ENCODE data around the gene MSH2. TPM values are rescaled to one million over a fixed set of nuclear protein-coding genes. Genes with fewer than 3 reads are reported as not detected.

MSH2 gene
- total and polyA plus RNA-seq, 2 experiments from 2014 or later: 20.8 to 27.7 TPM

DNA sequence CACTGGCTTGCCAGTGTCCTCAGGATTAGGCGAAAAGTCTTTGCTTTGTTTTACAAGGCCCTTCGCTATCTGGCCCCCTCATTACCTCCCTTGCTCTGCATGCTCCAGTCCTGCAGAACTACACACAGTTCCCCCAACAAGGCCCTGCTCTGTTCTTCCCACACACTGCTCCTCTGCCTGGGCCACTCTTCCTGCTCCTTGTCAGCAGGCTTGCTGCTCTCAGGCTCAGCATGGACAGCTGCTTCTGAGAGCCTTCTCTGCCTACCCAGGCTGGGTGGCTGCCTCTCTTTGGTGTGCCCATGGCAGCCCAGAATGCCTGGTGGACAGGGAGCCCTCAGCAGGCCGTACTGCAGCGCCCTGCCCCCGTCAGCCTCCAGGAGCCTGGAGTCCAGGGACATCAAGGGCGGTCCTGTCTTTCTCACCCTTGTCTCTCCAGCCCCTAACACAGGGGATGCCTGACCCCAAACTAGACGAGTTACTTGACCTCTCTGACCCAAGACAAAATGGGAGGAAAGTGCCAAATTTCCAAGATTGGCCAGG is 111.1 kb downstream of the MSH2 start:
- Histone ChIP-seq H2AFZ (no peak overlapping the region), H3K9me3 (ENCODE audit: low read depth) (no peaks in the 10 kb centered on the region), H4K20me1 (ENCODE audit: insufficient read depth, poor library complexity, severe bottlenecking) (no peaks in the 10 kb centered on the region), H3K4me3 (no peak overlapping the region), H3K79me2 (no peaks in the 10 kb centered on the region), H3K27me3 (no peaks in the 10 kb centered on the region), H3K4me2 (no peak overlapping the region), H3K4me1 (ENCODE audit: insufficient read depth) (no peaks in the 10 kb centered on the region), H3K27ac (no peak overlapping the region), H3K36me3 (replicated peaks; ENCODE audit: insufficient read depth, low read depth) (no peaks in the 10 kb centered on the region), H3K9me2 (replicated peaks; ENCODE audit: insufficient read depth) (no peaks in the 10 kb centered on the region)
- 81% methylated on average over 7 of the region's 7 CpGs for WGBS (ENCODE audit: low lambda C conversion rate, missing lambda C conversion rate)
- DNase-seq (ENCODE audit: low spot score): no peak
- TF ChIP-seq, protein P1, sequence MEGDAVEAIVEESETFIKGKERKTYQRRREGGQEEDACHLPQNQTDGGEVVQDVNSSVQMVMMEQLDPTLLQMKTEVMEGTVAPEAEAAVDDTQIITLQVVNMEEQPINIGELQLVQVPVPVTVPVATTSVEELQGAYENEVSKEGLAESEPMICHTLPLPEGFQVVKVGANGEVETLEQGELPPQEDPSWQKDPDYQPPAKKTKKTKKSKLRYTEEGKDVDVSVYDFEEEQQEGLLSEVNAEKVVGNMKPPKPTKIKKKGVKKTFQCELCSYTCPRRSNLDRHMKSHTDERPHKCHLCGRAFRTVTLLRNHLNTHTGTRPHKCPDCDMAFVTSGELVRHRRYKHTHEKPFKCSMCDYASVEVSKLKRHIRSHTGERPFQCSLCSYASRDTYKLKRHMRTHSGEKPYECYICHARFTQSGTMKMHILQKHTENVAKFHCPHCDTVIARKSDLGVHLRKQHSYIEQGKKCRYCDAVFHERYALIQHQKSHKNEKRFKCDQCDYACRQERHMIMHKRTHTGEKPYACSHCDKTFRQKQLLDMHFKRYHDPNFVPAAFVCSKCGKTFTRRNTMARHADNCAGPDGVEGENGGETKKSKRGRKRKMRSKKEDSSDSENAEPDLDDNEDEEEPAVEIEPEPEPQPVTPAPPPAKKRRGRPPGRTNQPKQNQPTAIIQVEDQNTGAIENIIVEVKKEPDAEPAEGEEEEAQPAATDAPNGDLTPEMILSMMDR (IDR thresholded peaks at IDR 0.05; ENCODE audit: poor library complexity): no peak
- no peak for TF ChIP-seq EZH2 (IDR thresholded peaks at IDR 0.05; ENCODE audit: borderline replicate concordance)
- TF ChIP-seq EZH2phosphoT487 (IDR thresholded peaks at IDR 0.05; ENCODE audit: low read depth, severe bottlenecking, unreplicated experiment): no peak

DNA sequence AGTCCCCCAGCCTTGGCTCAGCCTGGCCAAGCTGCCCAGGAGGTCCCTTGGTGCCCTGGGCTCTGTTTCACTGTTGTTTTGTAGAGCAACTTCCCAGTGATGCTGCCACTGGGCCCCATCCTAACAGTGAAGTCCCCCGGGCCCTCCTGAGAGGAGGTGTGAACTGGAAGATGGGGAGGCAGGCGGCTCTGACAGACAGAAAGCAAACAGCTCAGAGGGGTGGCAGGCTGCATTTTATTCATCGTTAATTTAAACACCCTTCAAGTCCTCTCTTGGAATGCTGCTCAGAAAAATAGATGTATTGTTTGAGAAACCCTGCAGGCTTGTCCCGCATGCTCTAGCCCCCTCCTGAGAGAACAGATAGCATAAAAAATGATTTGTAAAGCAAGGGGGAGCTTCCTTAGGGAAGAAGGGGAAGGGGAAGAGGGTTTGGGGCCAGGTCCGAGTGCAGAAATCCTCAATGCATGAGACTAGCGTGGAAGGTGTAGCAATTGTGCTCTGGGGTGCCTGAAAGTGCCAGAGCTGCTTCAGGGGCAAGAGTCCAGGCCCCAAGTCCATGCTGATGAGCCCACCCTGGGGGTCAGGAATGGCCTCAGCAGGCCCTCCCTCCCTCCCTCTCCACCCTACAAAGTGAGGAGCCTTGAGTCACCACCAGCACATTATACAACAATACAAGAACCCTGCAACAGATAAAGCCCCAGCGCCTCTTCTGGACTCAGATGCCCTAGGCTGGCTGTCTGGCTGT is 113.6 kb downstream of the MSH2 start:
- no peaks in the 10 kb centered on the region for H3K79me2 ChIP-seq
- H3K27ac ChIP-seq: no peak overlapping the region
- no peak overlapping the region for H3K4me2 ChIP-seq
- H3K36me3 ChIP-seq (replicated peaks; ENCODE audit: insufficient read depth, low read depth): no peaks in the 10 kb centered on the region
- TF ChIP-seq EZH2phosphoT487 (IDR thresholded peaks at IDR 0.05; ENCODE audit: low read depth, severe bottlenecking, unreplicated experiment) (no peak), EZH2 (IDR thresholded peaks at IDR 0.05; ENCODE audit: borderline replicate concordance) (no peak)
- TF ChIP-seq, protein P1 (IDR thresholded peaks at IDR 0.05; ENCODE audit: poor library complexity): no peak
- no peak overlapping the region for H3K4me3 ChIP-seq
- H4K20me1 ChIP-seq (ENCODE audit: insufficient read depth, poor library complexity, severe bottlenecking): no peaks in the 10 kb centered on the region
- no peaks in the 10 kb centered on the region for H3K4me1 ChIP-seq (ENCODE audit: insufficient read depth)
- DNase-seq (ENCODE audit: low spot score): no peak
- no peaks in the 10 kb centered on the region for H3K27me3 ChIP-seq
- WGBS (ENCODE audit: low lambda C conversion rate, missing lambda C conversion rate): 61% methylated on average over 7 of the region's 7 CpGs
- no peak overlapping the region for H2AFZ ChIP-seq
- no peaks in the 10 kb centered on the region for H3K9me3 ChIP-seq (ENCODE audit: low read depth)
- H3K9me2 ChIP-seq (replicated peaks; ENCODE audit: insufficient read depth): no peaks in the 10 kb centered on the region

DNA sequence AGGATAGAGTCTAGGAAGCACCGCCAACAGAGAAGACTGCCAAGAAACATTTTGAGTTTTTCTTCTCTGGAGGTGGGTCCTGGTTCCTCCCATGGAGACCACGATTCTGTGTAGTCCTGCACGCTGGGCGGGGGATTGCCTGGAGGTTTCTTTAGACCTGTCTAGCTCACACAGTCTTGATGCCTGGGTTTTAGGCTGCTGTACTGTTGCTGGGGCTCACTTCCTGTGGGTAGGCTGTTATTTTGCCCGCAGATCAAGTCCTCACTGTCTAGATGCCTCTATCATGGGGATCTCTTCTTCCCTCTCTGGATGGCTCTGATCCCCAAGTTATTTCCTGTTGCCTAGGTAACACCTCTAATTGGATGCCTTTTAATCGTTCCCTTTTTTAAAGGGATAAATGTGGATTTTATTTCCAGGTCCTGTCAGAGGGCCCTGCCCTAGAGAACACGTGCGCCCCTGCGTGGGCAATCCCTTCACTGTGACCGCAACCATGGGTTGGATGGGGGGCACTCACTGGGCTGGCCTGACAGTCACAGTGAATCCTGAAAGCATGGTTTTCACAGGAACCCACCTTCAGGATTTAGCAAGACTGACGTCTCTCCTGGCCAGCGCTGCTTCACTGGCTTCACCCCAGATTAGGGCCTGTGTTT is 115.7 kb downstream of the MSH2 start:
- 93% methylated on average over 12 of the region's 12 CpGs for WGBS (ENCODE audit: low lambda C conversion rate, missing lambda C conversion rate)

More for the DNA sequence above, 115.7 kb downstream of the MSH2 start:
- Histone ChIP-seq H2AFZ (no peak overlapping the region), H3K4me2 (no peak overlapping the region), H3K4me1 (ENCODE audit: insufficient read depth) (no peaks in the 10 kb centered on the region), H3K27me3 (no peaks in the 10 kb centered on the region), H3K27ac (no peak overlapping the region), H3K4me3 (no peak overlapping the region), H3K9me3 (ENCODE audit: low read depth) (no peaks in the 10 kb centered on the region), H4K20me1 (ENCODE audit: insufficient read depth, poor library complexity, severe bottlenecking) (no peaks in the 10 kb centered on the region), H3K36me3 (replicated peaks; ENCODE audit: insufficient read depth, low read depth) (no peaks in the 10 kb centered on the region), H3K9me2 (replicated peaks; ENCODE audit: insufficient read depth) (no peaks in the 10 kb centered on the region), H3K79me2 (no peaks in the 10 kb centered on the region)
- TF ChIP-seq EZH2phosphoT487 (IDR thresholded peaks at IDR 0.05; ENCODE audit: low read depth, severe bottlenecking, unreplicated experiment) (no peak), EZH2 (IDR thresholded peaks at IDR 0.05; ENCODE audit: borderline replicate concordance) (no peak)
- TF ChIP-seq, protein P1 (IDR thresholded peaks at IDR 0.05; ENCODE audit: poor library complexity): no peak
- DNase-seq (ENCODE audit: low spot score): no peak
